MV-4-11 (cell line): ENCODE measurements around the gene ELP2.
A peak's percentile ranks its signal among the peaks of the same experiment; 100 is the strongest.

ENCODE experiments used
- DNase-seq: peaks from one replicate; lab custom pipeline; 2025; lab: John Stamatoyannopoulos, UW

ELP2 gene

DNA sequence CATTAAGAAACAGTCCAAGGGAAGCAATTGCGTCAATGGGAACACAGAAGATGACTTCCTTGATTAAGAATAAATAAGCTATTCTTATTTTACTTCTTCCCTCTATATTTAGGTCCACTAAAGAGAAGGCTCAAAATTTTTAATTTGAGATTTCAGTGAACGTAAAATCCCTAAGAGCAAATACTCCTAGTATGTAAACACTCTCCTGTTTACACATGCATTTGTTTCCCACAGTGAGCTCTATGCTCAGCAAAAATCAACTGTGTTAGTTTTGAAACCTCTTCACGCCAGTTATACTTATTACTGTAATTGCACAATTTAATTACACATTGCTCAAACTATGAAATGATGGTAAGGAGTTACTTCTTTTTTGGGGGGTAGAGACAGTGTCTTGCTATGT is 9.4 kb upstream of the ELP2 start:
- no peak for DNase-seq

DNA sequence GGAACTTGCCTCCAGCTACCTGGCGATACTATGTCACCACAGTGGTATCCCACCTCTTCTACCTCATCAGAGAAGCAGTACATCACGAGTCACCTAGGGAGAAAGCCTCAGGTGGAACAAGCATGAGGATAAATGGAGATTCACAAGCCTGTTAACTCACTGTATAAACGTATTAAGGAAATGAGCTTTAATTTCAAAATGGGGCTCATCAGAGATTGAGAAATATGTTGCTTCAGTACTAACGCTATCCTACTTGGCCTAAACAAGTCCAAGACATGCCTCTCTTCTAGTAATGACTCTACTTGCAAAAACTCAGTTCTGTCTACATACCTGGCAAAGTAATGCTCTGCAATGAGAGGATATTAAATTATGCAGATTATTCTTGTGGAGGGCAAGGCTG is 4.9 kb upstream of the ELP2 start:
- no peak for DNase-seq

DNA sequence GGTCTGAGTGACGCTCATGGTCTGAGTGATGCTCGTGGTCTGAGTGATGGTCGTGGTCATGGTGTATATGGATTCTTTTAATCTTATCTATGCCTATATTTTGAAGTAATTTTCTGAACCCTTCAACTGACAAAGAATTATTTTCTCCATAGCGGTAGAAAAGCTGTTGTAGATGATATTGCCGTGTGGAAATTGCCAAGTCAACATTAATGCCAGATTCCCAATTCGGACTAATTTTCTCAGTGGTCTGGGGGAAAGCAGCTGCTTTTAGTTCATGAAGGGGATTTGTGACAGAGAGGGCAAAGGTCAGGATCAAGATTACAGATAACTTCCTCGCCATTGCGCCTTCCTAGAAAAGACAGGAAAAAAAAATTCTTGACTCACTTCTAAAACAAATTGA is 3.0 kb upstream of the ELP2 start:
- no peak for DNase-seq

DNA sequence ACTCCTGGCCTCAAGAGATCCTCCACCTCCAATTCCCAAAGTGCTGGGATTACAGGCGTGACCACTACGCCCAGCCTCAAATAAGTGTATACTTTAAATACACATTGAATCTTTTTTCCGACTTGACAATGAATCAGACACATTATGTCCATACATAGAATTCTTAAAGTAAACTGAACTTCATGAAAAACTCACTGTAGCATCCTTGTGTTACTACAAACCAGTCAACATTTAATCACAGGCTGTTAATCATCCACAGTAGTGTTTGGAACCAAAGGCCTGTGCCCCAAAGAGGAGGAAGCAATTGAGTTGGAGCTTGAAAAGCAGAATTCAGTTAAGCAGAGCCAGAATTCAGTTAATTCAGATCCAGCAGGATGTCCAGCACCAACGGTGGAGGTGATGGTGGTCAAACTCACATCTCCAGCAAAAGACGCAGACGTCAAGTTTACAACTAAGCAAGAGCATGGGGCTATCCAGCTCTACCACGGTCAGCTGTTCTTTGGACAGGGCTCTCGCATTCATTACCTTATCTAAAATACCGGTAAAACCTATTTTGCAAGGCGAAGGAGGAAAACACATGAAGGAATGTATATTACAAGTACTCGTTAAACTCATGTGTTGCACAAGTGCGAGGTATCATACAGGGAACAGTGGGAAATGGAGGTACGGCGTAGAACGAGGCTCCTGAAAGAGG is 1.7 kb upstream of the ELP2 start:
- no peak for DNase-seq

DNA sequence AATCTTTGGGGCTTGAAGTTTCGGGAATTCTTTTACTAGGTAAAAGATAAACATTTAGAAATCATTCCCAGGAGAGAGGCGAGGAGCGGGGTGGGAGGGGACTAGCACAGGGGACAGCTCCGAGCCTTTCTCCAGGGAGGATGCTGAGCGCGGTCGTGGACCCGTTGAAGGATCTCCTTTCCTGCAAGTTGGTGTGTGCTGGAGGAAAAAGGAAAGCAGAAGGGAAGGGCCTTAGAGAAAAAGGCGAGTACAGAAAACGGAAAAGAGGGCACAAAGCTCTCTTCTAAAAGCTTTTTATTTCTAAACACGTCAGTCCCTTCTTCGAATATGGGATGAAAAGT is 1.2 kb upstream of the ELP2 start:
- DNase-seq = no peak

DNA sequence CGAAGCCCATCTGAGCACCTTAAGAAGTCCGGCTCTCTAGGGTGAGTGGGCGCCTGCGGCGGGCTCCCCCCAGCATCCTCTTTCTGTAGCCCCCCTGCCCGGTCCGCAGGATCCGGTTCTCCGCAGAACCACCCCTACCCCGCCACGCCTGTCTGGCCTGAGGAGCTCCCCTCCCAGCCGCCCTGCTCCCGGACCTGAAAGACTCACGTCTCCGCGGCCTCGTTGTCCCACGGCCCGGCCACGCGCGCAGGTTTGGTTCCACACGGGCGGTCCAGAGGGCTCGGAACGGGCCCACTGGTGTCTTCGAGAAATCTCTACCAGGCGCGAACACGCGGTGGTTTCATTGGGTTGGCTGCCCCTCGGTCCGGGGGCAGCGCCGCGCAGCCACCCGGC is 796 bp upstream of the ELP2 start:
- no peak for DNase-seq

DNA sequence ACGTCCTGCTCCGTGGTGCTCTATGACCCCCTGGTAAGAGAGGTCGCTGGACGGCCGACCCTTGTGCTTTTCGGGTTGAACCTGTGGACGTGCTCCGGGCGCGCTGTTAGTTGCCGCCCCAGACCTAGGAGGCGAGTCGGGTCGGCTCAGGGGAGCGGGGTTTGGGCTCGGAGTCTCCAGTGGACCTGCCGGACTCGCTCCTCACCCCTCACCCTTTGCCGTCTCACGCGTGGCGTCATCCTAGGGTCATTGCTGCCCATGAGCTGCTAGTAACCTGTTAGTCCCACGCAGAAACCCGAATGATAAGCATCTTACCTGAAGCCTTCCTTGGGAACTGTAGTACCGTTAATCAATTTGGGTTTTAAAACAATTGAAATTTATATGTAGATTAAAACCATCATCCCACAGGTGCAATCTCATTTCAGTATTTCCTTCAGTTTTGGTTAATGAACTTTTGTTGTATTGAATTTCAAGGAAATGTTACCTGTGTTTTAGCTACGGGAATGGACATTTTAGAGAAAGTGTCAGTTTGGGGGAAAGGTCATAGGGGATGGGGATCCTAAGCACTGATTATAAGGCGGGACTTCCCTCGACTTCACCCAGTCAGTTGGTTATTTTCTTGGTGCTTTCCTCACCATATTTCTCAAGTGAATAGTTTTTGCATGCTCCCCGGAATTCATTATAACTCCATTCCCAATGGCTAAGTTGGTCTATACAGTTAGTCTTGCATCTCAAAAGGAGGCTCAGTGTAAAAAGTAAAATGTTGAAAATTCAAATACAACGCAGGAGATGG is 536 bp downstream of the ELP2 start:
- no peak for DNase-seq

DNA sequence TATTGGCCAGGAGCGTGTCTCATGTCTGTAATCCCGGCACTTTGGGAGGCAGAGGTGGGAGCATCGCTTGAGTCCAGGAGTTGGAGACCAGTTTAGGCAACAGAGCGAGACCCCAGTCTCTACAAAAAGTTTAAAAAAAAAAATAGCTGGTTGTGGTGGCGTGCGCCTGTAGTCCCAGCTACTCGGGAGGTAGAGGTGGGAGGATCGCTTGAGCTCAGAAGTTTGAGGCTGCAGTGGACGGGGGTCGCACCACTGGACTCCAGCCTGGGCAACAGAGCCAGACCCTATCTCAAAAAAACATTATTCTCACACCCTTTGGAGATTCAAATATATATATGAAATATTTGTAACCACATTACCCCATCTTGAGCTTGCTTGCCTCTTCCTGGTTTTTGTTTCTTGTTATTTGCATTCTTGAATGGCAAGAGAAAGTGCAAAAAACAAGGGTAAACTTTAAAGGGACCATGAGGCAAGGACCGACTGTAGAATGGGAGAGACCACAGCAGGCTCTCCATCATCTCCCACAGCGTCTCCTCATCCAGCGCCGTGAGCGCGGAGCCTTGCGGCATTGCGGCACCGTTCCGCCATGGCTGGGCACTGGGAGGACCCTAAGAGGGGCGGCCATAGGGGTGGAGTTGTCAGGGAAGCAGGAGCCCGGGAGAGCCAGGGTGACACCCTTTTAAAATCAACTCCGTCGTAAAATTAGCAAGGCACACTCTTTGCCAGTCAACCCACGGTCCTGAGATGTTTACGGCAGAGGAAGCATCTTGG is 1.4 kb downstream of the ELP2 start:
- DNase-seq = peak; percentile 40

DNA sequence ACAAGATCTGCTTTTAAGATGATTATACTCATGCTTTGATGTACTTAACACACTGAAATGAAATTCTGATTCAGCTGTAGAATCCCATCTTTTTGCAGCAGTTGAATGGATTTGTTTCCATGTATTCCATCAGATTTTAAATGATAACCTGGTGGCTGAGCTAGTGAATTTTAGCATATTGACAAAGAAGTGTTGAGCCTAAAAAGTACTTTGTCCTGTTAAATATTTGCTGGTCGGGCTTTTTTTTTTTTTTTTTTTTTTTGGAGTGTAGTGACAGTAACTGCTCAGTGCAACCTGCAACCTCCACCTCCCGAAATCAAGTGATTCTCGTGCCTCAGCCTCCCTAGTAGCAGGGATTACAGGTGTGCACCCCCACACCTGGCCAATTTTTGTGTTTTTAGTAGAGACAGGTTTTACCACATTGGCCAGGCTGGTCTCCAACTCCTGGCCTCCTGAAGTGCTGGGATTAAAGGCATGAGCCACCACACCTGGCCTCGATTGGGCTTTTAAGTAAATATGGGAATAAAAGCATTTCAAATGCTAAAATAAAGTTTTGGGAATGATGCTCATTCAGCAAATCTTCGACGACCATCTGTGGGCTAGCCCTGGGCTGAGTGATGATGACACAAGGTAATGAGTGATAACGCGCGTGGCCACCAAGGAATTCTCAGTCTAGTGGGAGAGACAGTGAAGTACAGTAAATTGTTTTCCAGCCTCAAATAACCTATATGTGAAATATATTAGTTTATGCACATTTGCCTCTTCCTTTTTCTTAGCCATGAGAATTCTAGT is 2.2 kb downstream of the ELP2 start:
- DNase-seq = no peak

DNA sequence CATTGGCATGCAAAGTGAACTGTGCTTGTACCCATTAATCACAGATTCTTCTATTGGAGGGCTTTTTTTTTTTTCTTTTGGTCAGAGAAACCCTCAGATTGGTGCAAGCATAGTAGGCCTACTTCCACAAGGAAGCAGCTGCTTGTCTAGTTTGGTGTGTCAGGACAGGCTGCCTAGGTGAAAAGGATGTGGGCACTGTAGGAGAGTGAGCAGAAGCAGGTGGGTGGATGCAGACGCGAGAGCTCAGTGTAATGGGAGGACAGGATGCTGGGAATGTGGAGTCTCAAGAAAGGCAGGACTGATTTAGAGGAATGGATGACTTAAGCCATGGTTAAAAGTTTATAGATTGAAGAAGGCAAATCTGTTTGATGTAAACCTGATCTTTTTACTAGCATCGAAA is 3.1 kb downstream of the ELP2 start:
- DNase-seq = no peak

DNA sequence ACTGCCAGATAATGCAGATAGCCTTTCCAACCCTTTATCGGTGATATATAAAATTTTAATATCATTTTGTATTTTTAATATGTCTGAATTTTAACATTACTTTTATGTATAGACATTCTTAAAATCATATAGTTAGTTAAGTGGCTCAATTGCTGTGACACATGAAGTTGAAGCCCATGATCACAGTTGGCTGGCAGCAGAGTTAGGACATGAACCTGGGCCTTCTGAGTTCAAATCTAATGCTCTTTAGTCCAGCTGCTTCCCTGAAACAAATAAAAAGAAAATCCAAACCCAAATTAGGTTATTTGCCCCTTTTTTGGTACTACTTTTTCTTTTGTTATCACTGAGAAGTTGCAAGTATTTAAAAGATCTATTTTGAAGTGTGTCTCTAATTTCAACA is 5.6 kb downstream of the ELP2 start:
- DNase-seq = no peak

DNA sequence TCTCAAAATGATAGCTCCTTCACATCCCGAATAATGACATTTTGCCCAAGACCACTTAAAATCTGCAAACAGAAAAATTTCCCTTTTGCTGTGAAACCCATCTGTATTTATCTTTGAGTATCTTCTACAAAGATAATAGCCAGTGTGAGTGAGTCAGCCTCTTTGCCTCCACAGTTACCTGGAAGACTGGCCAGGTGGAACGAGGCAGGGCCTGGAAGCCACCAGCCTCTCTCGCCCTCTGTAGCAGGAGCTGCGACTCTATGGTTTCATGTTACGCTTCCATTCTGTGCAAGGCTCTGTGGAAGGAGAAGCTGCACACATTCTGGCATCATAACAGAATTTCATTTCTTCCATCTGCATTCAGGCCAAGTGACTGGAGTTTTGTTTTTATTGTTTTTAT is 9.5 kb downstream of the ELP2 start:
- DNase-seq = no peak

DNA sequence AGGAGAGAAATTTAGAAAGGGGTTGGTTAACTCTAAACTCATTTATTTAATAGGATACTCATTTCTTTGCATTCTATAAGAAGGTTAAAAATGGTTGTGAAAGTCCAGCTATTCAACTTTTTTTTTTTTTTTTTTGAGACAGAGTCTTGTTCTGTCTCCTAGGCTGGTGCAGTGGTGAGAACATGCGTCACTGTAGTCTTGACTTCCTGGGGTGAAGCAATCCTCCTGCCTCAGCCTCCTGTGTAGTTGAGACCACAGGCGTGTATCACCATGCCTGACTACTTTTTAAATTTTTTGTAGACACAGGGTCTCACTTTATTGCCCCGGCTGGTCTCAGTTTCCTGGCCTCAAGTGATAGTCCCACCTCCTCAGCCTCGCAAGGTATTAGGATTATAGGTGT is 11.9 kb downstream of the ELP2 start:
- DNase-seq = peak; percentile 42

DNA sequence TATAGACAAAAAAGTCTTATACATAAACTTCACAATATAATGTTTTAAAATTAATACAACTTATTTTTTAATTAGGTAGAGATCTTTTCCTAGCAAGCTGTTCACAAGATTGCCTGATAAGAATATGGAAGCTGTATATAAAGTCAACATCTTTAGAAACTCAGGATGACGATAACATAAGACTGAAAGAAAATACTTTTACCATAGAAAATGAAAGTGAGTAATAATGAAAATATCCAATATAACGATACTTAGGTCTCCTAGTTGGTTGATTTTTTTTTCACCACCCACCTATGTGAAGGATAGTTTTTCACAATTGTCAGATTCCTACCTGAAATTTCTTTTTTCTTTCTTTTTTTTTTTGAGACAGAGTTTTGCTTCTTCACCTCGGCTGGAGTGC is 13.1 kb downstream of the ELP2 start:
- DNase-seq = no peak

DNA sequence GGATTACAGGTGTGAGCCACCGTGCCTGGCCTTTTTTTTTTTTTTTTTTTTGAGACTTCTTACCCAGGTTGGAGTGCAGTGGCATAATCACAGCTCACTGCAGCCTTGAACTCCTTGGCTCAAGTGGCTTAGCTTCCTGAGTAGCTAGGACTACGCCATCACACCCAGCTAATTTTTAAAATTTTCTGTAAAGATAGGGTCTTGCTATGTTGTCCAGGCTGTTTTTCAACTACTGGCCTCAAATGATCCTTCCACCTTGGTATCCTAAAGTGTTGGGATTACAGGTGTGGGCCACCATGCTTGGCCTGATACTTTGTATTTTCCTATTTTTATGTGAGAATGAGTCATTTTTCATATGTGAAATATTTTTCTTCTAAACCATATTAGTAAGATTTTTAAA is 13.7 kb downstream of the ELP2 start:
- no peak for DNase-seq

DNA sequence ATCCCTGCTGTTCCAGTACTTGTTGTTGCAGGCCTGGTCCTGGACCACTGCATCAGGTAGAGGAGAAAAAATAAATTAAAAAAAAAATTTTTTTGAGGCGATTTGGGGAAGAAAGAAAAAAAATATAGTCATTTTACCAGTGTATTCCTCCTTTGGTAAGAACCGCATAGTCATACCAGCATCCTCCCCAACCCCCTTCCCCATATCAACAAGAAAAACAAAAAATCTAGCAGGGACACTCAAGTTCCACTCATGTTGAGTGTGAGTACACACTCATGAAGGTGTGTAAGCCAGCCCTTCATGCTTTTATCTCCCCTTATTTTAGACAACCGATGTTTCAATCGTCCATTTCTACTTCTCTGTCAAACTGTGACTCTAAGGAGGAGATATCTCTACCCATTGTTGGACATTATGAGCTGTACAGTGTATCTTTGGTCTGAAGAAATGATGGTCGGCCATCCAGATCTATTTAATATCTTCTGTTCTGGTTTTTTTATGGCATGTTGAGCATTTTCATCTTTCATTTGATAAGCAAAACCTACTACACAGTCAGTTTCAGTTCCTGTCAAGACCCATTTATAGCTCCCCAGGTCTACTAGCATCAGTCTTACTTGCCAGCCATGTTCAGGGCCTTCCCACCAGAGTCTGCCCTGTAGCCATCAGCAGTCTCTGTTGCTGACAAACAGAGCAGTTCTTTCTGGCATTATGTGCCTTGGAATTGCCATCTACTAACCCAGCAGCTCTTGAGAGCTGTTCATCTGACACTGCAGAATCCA is 20.0 kb downstream of the ELP2 start:
- peak; percentile 33 for DNase-seq

DNA sequence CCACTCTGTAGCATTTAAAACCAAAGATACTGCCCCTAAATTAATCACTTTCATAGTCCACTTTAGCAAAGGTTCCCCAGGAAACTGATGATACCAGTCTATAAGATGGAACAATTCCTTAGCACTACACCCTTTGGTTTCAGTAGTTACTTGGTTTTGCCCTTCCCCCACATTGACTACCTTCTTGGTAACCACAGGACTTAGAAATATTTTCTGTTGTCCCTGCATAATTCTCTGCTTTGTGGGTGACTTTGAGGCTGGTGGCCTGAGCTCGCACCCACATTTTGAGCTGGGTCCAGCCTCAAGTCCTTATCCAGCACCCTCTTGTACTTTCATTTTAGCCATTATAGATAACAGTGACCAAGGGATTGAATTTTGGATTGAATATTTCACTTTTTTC is 23.1 kb downstream of the ELP2 start:
- no peak for DNase-seq

DNA sequence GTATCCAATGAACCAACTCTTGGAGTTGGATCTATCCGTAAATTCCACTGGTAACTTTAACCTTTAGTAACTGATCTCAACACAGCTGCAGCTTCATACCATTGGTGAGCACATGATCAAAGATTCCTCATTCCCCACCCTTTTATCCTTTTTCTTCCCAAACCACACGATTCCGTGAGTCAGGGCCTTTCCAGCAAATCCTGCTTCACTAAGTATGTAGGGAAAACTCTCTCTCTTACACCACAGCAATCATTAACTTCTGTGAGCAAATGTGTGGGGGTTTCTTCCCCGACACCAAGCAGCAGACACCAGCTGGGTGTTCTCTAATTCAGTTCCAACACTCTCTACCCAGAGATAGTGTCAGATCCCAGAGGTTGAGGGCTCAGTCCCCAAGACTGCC is 23.5 kb downstream of the ELP2 start:
- DNase-seq = no peak

DNA sequence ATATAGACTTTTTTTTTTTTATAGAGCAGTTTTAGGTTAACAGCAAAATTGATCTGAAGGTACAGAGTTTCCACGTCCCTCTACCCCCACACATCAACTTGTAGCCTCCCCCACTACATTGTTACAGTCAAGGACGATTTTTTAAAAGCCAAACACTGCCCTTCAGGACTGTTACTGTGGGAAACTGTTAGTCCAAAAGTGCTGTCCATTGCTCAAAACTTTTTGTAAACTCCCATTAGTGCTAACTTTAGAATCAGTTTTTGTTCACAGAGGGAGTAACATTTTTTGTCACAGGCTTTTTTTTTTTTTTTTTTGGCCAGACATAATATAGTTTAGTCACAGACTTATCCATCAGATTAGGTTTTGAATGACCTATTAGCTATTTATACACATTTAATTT is 24.1 kb downstream of the ELP2 start:
- DNase-seq = no peak

DNA sequence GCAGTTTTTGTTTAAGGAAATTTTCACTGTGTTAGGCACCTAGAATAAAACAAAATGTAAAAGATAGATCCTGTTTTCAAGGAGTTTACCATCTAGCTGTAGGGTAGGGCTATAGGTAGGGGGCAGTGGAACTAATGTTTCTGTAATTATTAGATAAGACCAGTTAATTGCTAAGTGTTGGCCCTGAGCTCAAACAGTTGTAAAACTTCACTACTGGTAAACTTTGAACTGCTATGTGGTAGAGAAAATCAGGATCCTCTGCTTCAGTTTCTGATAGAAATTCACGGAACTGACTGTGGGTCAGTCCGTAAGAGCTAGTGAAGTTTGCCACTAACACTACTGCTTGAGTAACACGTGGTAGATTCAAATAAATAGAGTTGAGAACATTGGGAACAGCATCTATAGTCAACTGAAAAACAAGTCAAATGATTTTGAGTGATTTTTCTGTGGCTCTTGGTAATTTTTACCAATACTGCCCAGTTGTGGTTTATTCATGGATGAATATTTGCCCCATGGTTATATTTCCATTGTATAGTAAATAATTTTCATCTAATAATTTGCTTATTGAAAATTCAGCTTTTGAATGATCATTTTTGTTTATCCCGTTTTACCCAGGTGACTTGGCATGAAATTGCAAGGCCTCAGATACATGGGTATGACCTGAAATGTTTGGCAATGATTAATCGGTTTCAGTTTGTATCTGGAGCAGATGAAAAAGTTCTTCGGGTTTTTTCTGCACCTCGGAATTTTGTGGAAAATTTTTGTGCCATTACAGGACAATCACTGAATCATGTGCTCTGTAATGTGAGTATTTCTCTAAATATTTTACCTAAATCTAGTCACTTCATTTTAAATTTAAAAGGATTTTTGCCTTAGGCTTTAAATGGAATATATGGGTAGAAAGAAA is 26.4 kb downstream of the ELP2 start:
- DNase-seq = no peak

DNA sequence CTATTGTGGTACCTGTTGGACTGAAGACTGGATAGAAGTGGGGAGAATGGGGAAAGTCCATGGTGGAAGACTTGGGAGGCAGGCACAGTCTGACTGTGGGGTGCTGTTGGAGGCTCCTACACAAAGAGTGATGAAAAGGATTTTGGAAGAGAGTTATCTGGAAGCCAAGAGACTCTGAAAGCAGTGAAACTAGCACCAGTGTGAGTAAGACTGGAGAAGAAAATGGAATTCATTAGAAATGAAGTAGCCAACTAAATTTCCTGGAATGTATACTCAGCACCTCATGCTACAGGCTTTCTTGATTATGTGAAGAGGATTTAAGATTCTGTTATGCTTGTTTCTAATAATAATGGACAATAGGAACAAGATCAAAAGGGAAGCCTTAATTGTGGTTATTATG is 27.7 kb downstream of the ELP2 start:
- DNase-seq = no peak
